Measurements from ENCODE around the gene ASB2.

ASB2 gene

GRCh38 chr14:93960774-93961438 is 15.5 kb downstream of the ASB2 start:
- no peak for DNase-seq (ENCODE audit: low read depth)

GRCh38 chr14:93960108-93960475 is 16.3 kb downstream of the ASB2 start:
- DNase-seq (ENCODE audit: low read depth): no peak

GRCh38 chr14:93959239-93960107 is 16.9 kb downstream of the ASB2 start:
- DNase-seq (ENCODE audit: low read depth): peak; percentile 58

GRCh38 chr14:93958567-93959238 is 17.7 kb downstream of the ASB2 start:
- DNase-seq (ENCODE audit: low read depth): no peak

GRCh38 chr14:93957751-93958566 is 18.4 kb downstream of the ASB2 start:
- no peak for DNase-seq (ENCODE audit: low read depth)

GRCh38 chr14:93957333-93957710 is 19.0 kb downstream of the ASB2 start:
- DNase-seq (ENCODE audit: low read depth): no peak

- DNase-seq (ENCODE audit: low read depth): no peak
Measured at GRCh38 chr14:93956514-93957332, 19.6 kb downstream of the ASB2 start.

GRCh38 chr14:93955850-93956481 is 20.4 kb downstream of the ASB2 start:
- no peak for DNase-seq (ENCODE audit: low read depth)

- DNase-seq (ENCODE audit: low read depth): peak; percentile 53
Measured at GRCh38 chr14:93954900-93955849, 21.2 kb downstream of the ASB2 start.

GRCh38 chr14:93954516-93954830 is 21.9 kb downstream of the ASB2 start:
- no peak for DNase-seq (ENCODE audit: low read depth)

GRCh38 chr14:93953739-93954515 is 22.4 kb downstream of the ASB2 start:
- no peak for DNase-seq (ENCODE audit: low read depth)

- DNase-seq (ENCODE audit: low read depth): no peak
Measured at GRCh38 chr14:93953263-93953662, 23.1 kb downstream of the ASB2 start.

- no peak for DNase-seq (ENCODE audit: low read depth)
Measured at GRCh38 chr14:93952829-93953228, 23.5 kb downstream of the ASB2 start.

- DNase-seq (ENCODE audit: low read depth): no peak
Measured at GRCh38 chr14:93951635-93952540, 24.5 kb downstream of the ASB2 start.

GRCh38 chr14:93950948-93951634 is 25.3 kb downstream of the ASB2 start:
- DNase-seq (ENCODE audit: low read depth): no peak

- no peak for DNase-seq (ENCODE audit: low read depth)
Measured at GRCh38 chr14:93949511-93950075, 26.8 kb downstream of the ASB2 start.

- no peak for DNase-seq (ENCODE audit: low read depth)
Measured at GRCh38 chr14:93947282-93947681, 29.1 kb downstream of the ASB2 start.
